WTC11 (cell line): ENCODE data around the gene CAMK2B. TPM values are rescaled to one million over a fixed set of nuclear protein-coding genes. Genes with fewer than 3 reads are reported as not detected.
A peak's percentile ranks its signal among the peaks of the same experiment; 100 is the strongest.

Experiments used
- ATAC-seq: fragments of 200-7000 bp; cut with Tn5 transposase; 2 replicates; pipeline ENCODE4 v1.10.0; 2021; ENCODE audit warnings: mild to moderate bottlenecking, moderate library complexity
- CTCF ChIA-PET: fragments of 300-600 bp; sonication (Branson Sonifier 250); formaldehyde crosslinking; loops from one replicate; lab custom pipeline; 2021; ENCODE audit warnings: antibody characterized with exemption; lab: Charles Lee
- POLR2A ChIA-PET: fragments of 350-600 bp; sonication (Branson Sonifier 250); formaldehyde crosslinking; loops from one replicate; lab custom pipeline; 2021; ENCODE audit warnings: antibody characterized with exemption; lab: Charles Lee
- DNase-seq: peaks from one replicate; pipeline ENCODE4 v3.0.0; 2021; ENCODE audit warnings: low spot score
- H3K27ac Mint-ChIP-seq: 2 replicates; pipeline ENCODE4 v1.8.0; 2021; ENCODE audit warnings: mixed read lengths
- H3K27me3 Mint-ChIP-seq: 2 replicates; pipeline ENCODE4 v1.8.0; 2021; ENCODE audit warnings: low read depth, mild to moderate bottlenecking, moderate library complexity, mixed read lengths
- H3K36me3 Mint-ChIP-seq: 2 replicates; pipeline ENCODE4 v1.8.0; 2021; ENCODE audit warnings: mixed read lengths
- H3K4me1 Mint-ChIP-seq: 2 replicates; pipeline ENCODE4 v1.8.0; 2022; ENCODE audit warnings: mixed read lengths
- H3K4me3 Mint-ChIP-seq: 2 replicates; pipeline ENCODE4 v1.8.0; 2021; ENCODE audit warnings: mild to moderate bottlenecking, moderate library complexity, mixed read lengths
- H3K9me3 Mint-ChIP-seq: 2 replicates; pipeline ENCODE4 v1.8.0; 2021; ENCODE audit warnings: mixed read lengths
- CREB1 ChIP-seq: sonication (generic); formaldehyde crosslinking; IDR thresholded peaks from 2 replicates; pipeline ENCODE4 v1.8.0; 2023; ENCODE audit warnings: mild to moderate bottlenecking, missing genetic modification reagents
- CREM ChIP-seq: sonication (generic); formaldehyde crosslinking; IDR thresholded peaks from 2 replicates; pipeline ENCODE4 v1.8.1; 2022; ENCODE audit warnings: mild to moderate bottlenecking, missing genetic modification reagents, moderate library complexity
- FOXP1 ChIP-seq: sonication (generic); formaldehyde crosslinking; IDR thresholded peaks from 2 replicates; pipeline ENCODE4 v1.8.0; 2022; ENCODE audit warnings: missing genetic modification reagents, mild to moderate bottlenecking, moderate library complexity, borderline replicate concordance
- IRF2 ChIP-seq: sonication (generic); formaldehyde crosslinking; IDR thresholded peaks from 2 replicates; pipeline ENCODE4 v1.8.0; 2022; ENCODE audit warnings: low read depth, missing genetic modification reagents, borderline replicate concordance
- JAZF1 ChIP-seq: fragments of 250-450 bp; sonication (Bioruptor Pico); IDR thresholded peaks from 2 replicates; pipeline ENCODE4 v1.9.0; 2021; ENCODE audit warnings: moderate library complexity, mild to moderate bottlenecking, inconsistent platforms
- NFYB ChIP-seq: sonication (generic); formaldehyde crosslinking; conservative IDR thresholded peaks from 2 replicates; pipeline ENCODE4 v1.8.0; 2022; ENCODE audit warnings: low read depth, missing genetic modification reagents
- NR2C2 ChIP-seq: sonication (generic); formaldehyde crosslinking; IDR thresholded peaks from 2 replicates; pipeline ENCODE4 v1.8.0; 2022; ENCODE audit warnings: mild to moderate bottlenecking, missing genetic modification reagents
- OVOL2 ChIP-seq: fragments of 250-450 bp; sonication (Bioruptor Pico); IDR thresholded peaks from 2 replicates; pipeline ENCODE4 v1.9.0; 2021; ENCODE audit warnings: mild to moderate bottlenecking, borderline replicate concordance
- SMAD3 ChIP-seq: sonication (generic); formaldehyde crosslinking; IDR thresholded peaks from 2 replicates; pipeline ENCODE4 v1.8.0; 2022; ENCODE audit warnings: missing genetic modification reagents, mild to moderate bottlenecking, borderline replicate concordance
- TEAD4 ChIP-seq: sonication (generic); formaldehyde crosslinking; IDR thresholded peaks from 2 replicates; pipeline ENCODE4 v1.8.0; 2022; ENCODE audit warnings: mild to moderate bottlenecking, missing genetic modification reagents
- USF1 ChIP-seq: sonication (generic); formaldehyde crosslinking; IDR thresholded peaks from 2 replicates; pipeline ENCODE4 v1.8.0; 2022; ENCODE audit warnings: mild to moderate bottlenecking, missing genetic modification reagents
- ZNF121 ChIP-seq: sonication (generic); formaldehyde crosslinking; IDR thresholded peaks from 2 replicates; pipeline ENCODE4 v1.8.0; 2023; ENCODE audit warnings: missing genetic modification reagents
- ZNF219 ChIP-seq: sonication (generic); formaldehyde crosslinking; IDR thresholded peaks from 2 replicates; pipeline ENCODE4 v1.8.0; 2023; ENCODE audit warnings: missing genetic modification reagents, mild to moderate bottlenecking, borderline replicate concordance
- ZNF281 ChIP-seq: sonication (generic); formaldehyde crosslinking; IDR thresholded peaks from 2 replicates; pipeline ENCODE4 v1.8.0; 2023; ENCODE audit warnings: mild to moderate bottlenecking, missing genetic modification reagents
- ZNF425 ChIP-seq: fragments of 250-450 bp; sonication (Bioruptor Pico); conservative IDR thresholded peaks from 2 replicates; pipeline ENCODE4 v1.9.0; 2021; ENCODE audit warnings: mild to moderate bottlenecking
- ZNF671 ChIP-seq: fragments of 250-450 bp; sonication (Bioruptor Pico); IDR thresholded peaks from 2 replicates; pipeline ENCODE4 v1.8.0; 2021; ENCODE audit warnings: mild to moderate bottlenecking
- total RNA-seq: library from RNA; stranded (reverse); gene quantifications from 3 replicates; pipeline ENCODE4 v1.2.3, GENCODE V29; 2021
- TF ChIP-seq, protein P1 (sequence below): sonication (generic); formaldehyde crosslinking; IDR thresholded peaks from 2 replicates; pipeline ENCODE4 v1.8.1; 2022; ENCODE audit warnings: low read depth, mild to moderate bottlenecking, moderate library complexity, missing genetic modification reagents, borderline replicate concordance
- TF ChIP-seq, protein P2 (sequence below): sonication (generic); formaldehyde crosslinking; IDR thresholded peaks from 2 replicates; pipeline ENCODE4 v1.8.0; 2022; ENCODE audit warnings: missing genetic modification reagents
- TF ChIP-seq, protein P3 (sequence below): sonication (generic); formaldehyde crosslinking; IDR thresholded peaks from 2 replicates; pipeline ENCODE4 v1.8.1; 2023; ENCODE audit warnings: mild to moderate bottlenecking, missing genetic modification reagents

The CAMK2B gene
- total RNA-seq, 1 experiment from 2014 or later, result 0.44 TPM

- ChIA-PET CTCF (interaction anchor here (1.0 kb wide), 1 partner anchor 70 kb away, joined by 4 read pairs; no protein-coding TSS in a partner anchor), POLR2A (interaction anchor here (0.6 kb wide), 1 partner anchor 312 kb away, joined by 3 read pairs; no protein-coding TSS in a partner anchor)
- no peak for TF ChIP-seq ZNF671
- TF ChIP-seq ZNF425 (CRISPR knock-in tag), result no peak
- no peak for TF ChIP-seq FOXP1 (CRISPR knock-in tag)
- no peak for TF ChIP-seq NFYB (CRISPR knock-in tag)
- TF ChIP-seq OVOL2 (CRISPR knock-in tag), result no peak
- TF ChIP-seq USF1 (CRISPR knock-in tag), result no peak
- TF ChIP-seq CREM, result no peak
- TF ChIP-seq NR2C2 (CRISPR knock-in tag), result no peak
- TF ChIP-seq, protein P1, sequence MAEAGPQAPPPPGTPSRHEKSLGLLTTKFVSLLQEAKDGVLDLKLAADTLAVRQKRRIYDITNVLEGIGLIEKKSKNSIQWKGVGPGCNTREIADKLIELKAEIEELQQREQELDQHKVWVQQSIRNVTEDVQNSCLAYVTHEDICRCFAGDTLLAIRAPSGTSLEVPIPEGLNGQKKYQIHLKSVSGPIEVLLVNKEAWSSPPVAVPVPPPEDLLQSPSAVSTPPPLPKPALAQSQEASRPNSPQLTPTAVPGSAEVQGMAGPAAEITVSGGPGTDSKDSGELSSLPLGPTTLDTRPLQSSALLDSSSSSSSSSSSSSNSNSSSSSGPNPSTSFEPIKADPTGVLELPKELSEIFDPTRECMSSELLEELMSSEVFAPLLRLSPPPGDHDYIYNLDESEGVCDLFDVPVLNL, result no peak
- TF ChIP-seq ZNF121 (CRISPR knock-in tag), result no peak
- TF ChIP-seq, protein P2, sequence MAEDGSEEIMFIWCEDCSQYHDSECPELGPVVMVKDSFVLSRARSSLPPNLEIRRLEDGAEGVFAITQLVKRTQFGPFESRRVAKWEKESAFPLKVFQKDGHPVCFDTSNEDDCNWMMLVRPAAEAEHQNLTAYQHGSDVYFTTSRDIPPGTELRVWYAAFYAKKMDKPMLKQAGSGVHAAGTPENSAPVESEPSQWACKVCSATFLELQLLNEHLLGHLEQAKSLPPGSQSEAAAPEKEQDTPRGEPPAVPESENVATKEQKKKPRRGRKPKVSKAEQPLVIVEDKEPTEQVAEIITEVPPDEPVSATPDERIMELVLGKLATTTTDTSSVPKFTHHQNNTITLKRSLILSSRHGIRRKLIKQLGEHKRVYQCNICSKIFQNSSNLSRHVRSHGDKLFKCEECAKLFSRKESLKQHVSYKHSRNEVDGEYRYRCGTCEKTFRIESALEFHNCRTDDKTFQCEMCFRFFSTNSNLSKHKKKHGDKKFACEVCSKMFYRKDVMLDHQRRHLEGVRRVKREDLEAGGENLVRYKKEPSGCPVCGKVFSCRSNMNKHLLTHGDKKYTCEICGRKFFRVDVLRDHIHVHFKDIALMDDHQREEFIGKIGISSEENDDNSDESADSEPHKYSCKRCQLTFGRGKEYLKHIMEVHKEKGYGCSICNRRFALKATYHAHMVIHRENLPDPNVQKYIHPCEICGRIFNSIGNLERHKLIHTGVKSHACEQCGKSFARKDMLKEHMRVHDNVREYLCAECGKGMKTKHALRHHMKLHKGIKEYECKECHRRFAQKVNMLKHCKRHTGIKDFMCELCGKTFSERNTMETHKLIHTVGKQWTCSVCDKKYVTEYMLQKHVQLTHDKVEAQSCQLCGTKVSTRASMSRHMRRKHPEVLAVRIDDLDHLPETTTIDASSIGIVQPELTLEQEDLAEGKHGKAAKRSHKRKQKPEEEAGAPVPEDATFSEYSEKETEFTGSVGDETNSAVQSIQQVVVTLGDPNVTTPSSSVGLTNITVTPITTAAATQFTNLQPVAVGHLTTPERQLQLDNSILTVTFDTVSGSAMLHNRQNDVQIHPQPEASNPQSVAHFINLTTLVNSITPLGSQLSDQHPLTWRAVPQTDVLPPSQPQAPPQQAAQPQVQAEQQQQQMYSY (CRISPR knock-in tag), result no peak
- Mint-ChIP-seq H3K4me3 (no peak overlapping the region), H3K36me3 (no peaks in the 10 kb centered on the region), H3K27ac (no peak overlapping the region), H3K9me3 (no peaks in the 10 kb centered on the region), H3K27me3 (peaks cover 14% of the 10 kb centered on the region), H3K4me1 (peaks cover 3% of the 10 kb centered on the region; the same call in 1 of the 2 replicates)
- no peak for ATAC-seq
- DNase-seq, result peak; percentile 5
These were observed 46.1 kb downstream of the CAMK2B start for GRCh38 chr7:44279286-44279685.

DNA sequence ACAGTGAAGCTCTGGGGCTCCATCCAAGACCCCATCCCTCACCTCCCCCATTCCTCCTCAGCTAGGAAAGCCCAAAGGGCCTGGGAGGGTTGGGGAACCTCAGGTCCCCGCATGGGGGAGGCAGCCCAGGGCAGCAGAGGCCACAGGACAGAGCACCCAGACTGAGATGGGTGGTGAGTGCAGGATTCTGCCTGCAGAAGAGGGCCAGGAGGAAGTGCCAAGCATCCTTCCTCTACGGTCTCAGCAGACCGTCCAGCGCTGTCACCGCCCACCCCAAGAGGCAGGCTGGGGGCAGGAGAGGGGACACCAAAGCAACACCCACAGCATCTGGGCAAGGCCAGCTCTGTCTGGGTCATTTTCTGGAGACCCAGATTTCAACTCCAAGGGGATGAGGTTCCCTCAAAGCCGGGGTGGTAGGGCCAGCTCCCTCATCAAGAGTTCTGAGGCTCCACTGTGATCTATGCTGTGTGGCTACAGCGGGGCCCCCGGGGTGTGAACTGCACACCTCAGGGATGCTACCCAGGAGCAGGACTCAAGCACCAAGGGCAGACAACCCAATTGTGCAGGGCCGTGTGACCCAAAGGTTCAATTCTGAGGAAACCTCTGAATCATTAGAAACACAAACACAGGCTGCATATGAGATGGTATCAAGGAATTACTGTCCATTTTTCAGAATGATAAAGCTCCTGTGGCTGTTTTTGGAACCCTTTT, 46.8 kb downstream of the CAMK2B start:
- H3K9me3 Mint-ChIP-seq, result no peaks in the 10 kb centered on the region
- ChIA-PET POLR2A (no interaction called here), CTCF (interaction anchor here (1.0 kb wide), 1 partner anchor 71 kb away, joined by 4 read pairs; no protein-coding TSS in a partner anchor)
- peaks cover 3% of the 10 kb centered on the region; the same call in 1 of the 2 replicates for H3K4me1 Mint-ChIP-seq
- H3K4me3 Mint-ChIP-seq, result no peak overlapping the region
- no peak overlapping the region for H3K27ac Mint-ChIP-seq
- no peak for ATAC-seq
- H3K36me3 Mint-ChIP-seq, result no peaks in the 10 kb centered on the region
- DNase-seq, result peak; percentile 5
- H3K27me3 Mint-ChIP-seq, result peaks cover 18% of the 10 kb centered on the region
- TF ChIP-seq, protein P1, result no peak
- TF ChIP-seq, protein P3, sequence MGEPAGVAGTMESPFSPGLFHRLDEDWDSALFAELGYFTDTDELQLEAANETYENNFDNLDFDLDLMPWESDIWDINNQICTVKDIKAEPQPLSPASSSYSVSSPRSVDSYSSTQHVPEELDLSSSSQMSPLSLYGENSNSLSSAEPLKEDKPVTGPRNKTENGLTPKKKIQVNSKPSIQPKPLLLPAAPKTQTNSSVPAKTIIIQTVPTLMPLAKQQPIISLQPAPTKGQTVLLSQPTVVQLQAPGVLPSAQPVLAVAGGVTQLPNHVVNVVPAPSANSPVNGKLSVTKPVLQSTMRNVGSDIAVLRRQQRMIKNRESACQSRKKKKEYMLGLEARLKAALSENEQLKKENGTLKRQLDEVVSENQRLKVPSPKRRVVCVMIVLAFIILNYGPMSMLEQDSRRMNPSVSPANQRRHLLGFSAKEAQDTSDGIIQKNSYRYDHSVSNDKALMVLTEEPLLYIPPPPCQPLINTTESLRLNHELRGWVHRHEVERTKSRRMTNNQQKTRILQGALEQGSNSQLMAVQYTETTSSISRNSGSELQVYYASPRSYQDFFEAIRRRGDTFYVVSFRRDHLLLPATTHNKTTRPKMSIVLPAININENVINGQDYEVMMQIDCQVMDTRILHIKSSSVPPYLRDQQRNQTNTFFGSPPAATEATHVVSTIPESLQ (CRISPR knock-in tag), result no peak
- TF ChIP-seq IRF2 (CRISPR knock-in tag) (no peak), ZNF281 (CRISPR knock-in tag) (no peak), TEAD4 (CRISPR knock-in tag) (no peak), JAZF1 (CRISPR knock-in tag) (no peak), CREB1 (no peak), SMAD3 (CRISPR knock-in tag) (no peak), USF1 (CRISPR knock-in tag) (no peak), ZNF219 (no peak)
